B cell (primary cell): ENCODE data around the gene SIKE1.

Source experiments
- EZH2 ChIP-seq: IDR thresholded peaks from 2 replicates; pipeline ENCODE4 v1.6.1; 2012; ENCODE audit warnings: borderline replicate concordance, low read depth, mild to moderate bottlenecking, moderate library complexity, low read length; ENCODE audit not compliant: insufficient read depth, poor library complexity, severe bottlenecking
- TF ChIP-seq, protein P1 (sequence below): fragments of 200-600 bp; IDR thresholded peaks from one replicate; pipeline ENCODE4 v1.8.0; 2022; ENCODE audit warnings: antibody characterized with exemption, mild to moderate bottlenecking

DNA sequence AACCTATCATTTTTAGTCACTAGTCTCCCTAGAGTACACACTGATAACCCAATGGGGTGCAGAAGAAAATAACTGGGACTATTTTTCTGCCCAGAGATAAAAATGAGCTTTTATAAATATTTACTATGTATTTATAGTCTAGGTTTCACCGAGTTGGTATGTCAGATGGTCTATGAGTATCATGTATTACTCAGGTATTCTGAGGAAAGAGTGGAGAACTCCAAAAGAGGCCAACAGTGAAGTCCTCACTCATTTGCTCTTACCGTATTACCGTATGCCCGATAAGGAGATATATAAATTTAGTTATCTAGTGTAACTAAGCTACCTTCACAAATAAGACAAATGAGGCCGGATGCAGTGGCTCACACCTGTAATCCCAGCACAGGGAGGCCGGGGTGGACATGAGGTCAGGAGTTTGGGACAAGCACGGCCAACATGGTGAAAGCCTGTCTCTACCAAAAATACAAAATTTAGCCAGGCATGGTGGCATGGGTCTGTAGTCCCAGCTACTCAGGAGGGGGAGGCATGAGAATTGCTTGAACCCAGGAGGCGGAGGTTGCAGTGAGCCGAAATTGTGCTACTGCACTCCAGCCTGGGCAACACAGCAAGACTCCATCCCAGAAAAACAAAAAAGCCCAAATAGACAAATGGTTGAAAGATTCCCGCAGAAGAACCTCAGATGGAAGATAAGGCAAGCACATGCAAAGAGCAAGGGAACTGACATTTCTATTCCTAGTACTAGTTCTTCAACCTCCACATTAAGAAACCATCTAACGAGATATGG lies 38.3 kb downstream of the SIKE1 start:
- TF ChIP-seq, protein P1, sequence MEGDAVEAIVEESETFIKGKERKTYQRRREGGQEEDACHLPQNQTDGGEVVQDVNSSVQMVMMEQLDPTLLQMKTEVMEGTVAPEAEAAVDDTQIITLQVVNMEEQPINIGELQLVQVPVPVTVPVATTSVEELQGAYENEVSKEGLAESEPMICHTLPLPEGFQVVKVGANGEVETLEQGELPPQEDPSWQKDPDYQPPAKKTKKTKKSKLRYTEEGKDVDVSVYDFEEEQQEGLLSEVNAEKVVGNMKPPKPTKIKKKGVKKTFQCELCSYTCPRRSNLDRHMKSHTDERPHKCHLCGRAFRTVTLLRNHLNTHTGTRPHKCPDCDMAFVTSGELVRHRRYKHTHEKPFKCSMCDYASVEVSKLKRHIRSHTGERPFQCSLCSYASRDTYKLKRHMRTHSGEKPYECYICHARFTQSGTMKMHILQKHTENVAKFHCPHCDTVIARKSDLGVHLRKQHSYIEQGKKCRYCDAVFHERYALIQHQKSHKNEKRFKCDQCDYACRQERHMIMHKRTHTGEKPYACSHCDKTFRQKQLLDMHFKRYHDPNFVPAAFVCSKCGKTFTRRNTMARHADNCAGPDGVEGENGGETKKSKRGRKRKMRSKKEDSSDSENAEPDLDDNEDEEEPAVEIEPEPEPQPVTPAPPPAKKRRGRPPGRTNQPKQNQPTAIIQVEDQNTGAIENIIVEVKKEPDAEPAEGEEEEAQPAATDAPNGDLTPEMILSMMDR, result no peak
- TF ChIP-seq EZH2, result no peak
